Left forelimb (tissue), 1 donor: Measurements from ENCODE around the gene EPHB6.

Experiments used
- DNase-seq: peaks from one replicate; pipeline ENCODE4 v3.0.0-alpha.2; 2018; ENCODE audit warnings: low spot score

EPHB6 gene

GRCh38 chr7:142835487-142835886, 19.4 kb upstream of the EPHB6 start:
- no peak for DNase-seq

- no peak for DNase-seq
These were observed 18.4 kb upstream of the EPHB6 start for GRCh38 chr7:142836426-142836825.

GRCh38 chr7:142838461-142839213, 16.2 kb upstream of the EPHB6 start:
- no peak for DNase-seq

GRCh38 chr7:142842251-142842766, 12.6 kb upstream of the EPHB6 start:
- no peak for DNase-seq

- DNase-seq, result no peak
These were observed 7.5 kb upstream of the EPHB6 start for GRCh38 chr7:142847353-142847752.

- no peak for DNase-seq
These were observed 3.6 kb upstream of the EPHB6 start for GRCh38 chr7:142851269-142851668.

- DNase-seq, result no peak
These were observed 3.0 kb upstream of the EPHB6 start for GRCh38 chr7:142851919-142852318.

GRCh38 chr7:142853739-142854371, 1.0 kb upstream of the EPHB6 start:
- no peak for DNase-seq

- no peak for DNase-seq
These were observed 353 bp downstream of the EPHB6 start for GRCh38 chr7:142855114-142855743.

- no peak for DNase-seq
These were observed 1.1 kb downstream of the EPHB6 start for GRCh38 chr7:142855756-142856564.

GRCh38 chr7:142856565-142857245, 1.8 kb downstream of the EPHB6 start:
- DNase-seq, result no peak

GRCh38 chr7:142857625-142858024, 2.7 kb downstream of the EPHB6 start:
- no peak for DNase-seq

- no peak for DNase-seq
These were observed 4.5 kb downstream of the EPHB6 start for GRCh38 chr7:142859411-142859810.

- no peak for DNase-seq
These were observed 5.0 kb downstream of the EPHB6 start for GRCh38 chr7:142859829-142860228.

GRCh38 chr7:142860968-142861367, 6.1 kb downstream of the EPHB6 start:
- DNase-seq, result no peak

GRCh38 chr7:142862351-142862750, 7.5 kb downstream of the EPHB6 start:
- DNase-seq, result no peak

GRCh38 chr7:142862786-142863400, 8.0 kb downstream of the EPHB6 start:
- no peak for DNase-seq

GRCh38 chr7:142863891-142864685, 9.2 kb downstream of the EPHB6 start:
- no peak for DNase-seq

- DNase-seq, result no peak
These were observed 10.3 kb downstream of the EPHB6 start for GRCh38 chr7:142864980-142865747.

- DNase-seq, result no peak
These were observed 10.9 kb downstream of the EPHB6 start for GRCh38 chr7:142865766-142866165.
